H1 (cell line): ENCODE measurements around the gene IFNK. TPM values are rescaled to one million over a fixed set of nuclear protein-coding genes. Genes with fewer than 3 reads are reported as not detected.

Experiments used
- CTCF ChIA-PET: fragments of 300-600 bp; sonication (Branson Sonifier 250); formaldehyde crosslinking; loops from one replicate; lab custom pipeline; 2021; ENCODE audit not compliant: partially characterized antibody; lab: Charles Lee
- POLR2A ChIA-PET: fragments of 300-600 bp; sonication (Branson Sonifier 250); formaldehyde crosslinking; loops from one replicate; lab custom pipeline; 2021; ENCODE audit warnings: inconsistent platforms; ENCODE audit not compliant: partially characterized antibody; lab: Charles Lee
- DNase-seq, 2 experiments: peaks; one replicate each; pipeline versions ENCODE4 v3.0.0 to v3.0.0-alpha.2; 2010 to 2022; ENCODE audit warnings: low spot score in 2 of 2, low read depth in 1 of 2, mixed read lengths in 1 of 2
- FAIRE-seq: peaks from 2 replicates; lab custom pipeline; 2011; peaks lifted over from hg19 to GRCh38; lab: Jason Lieb, UNC
- H2AFZ ChIP-seq: 2 replicates; pipeline ENCODE4 v1.8.1; 2012; ENCODE audit warnings: low read length, inconsistent platforms
- H2AK5ac ChIP-seq: 2 replicates; pipeline ENCODE4 v1.6.1; 2013; ENCODE audit warnings: low read depth, low read length
- H2BK120ac ChIP-seq: replicated peaks from 2 replicates; pipeline ENCODE3; 2013; ENCODE audit warnings: low read depth, low read length, inconsistent platforms
- H2BK12ac ChIP-seq: 2 replicates; pipeline ENCODE4 v1.6.1; 2013; ENCODE audit warnings: low read depth, low read length
- H2BK15ac ChIP-seq: 2 replicates; pipeline ENCODE4 v1.6.1; 2013; ENCODE audit warnings: low read length
- H2BK20ac ChIP-seq: 2 replicates; pipeline ENCODE4 v1.6.1; 2013; ENCODE audit warnings: low read length
- H2BK5ac ChIP-seq: 2 replicates; pipeline ENCODE4 v1.6.1; 2013; ENCODE audit warnings: low read depth, low read length
- H3K14ac ChIP-seq: 2 replicates; pipeline ENCODE4 v1.6.1; 2013; ENCODE audit warnings: inconsistent platforms; ENCODE audit not compliant: insufficient read length
- H3K18ac ChIP-seq: 2 replicates; pipeline ENCODE4 v1.6.1; 2013; ENCODE audit warnings: low read length; ENCODE audit errors: extremely low read depth
- H3K23ac ChIP-seq: 2 replicates; pipeline ENCODE4 v1.6.1; 2013; ENCODE audit warnings: inconsistent platforms; ENCODE audit not compliant: insufficient read length
- H3K23me2 ChIP-seq: 2 replicates; pipeline ENCODE4 v1.6.1; 2013; ENCODE audit warnings: low read depth, low read length
- H3K27ac ChIP-seq: 2 replicates; pipeline ENCODE4 v1.6.1; 2011; ENCODE audit warnings: low read depth, low read length, inconsistent platforms
- H3K27me3 ChIP-seq, 4 experiments: replicated peaks in 1 of 4; 1 replicate in 1 of 4; 2 replicates in 3 of 4; pipeline versions ENCODE4 v1.6.1 to v1.8.1; 2011 to 2013; ENCODE audit warnings: low read length in 3 of 4, mild to moderate bottlenecking in 3 of 4, inconsistent platforms in 2 of 4, mixed read lengths in 2 of 4, moderate library complexity in 1 of 4; ENCODE audit not compliant: control insufficient read depth in 3 of 4, insufficient read depth in 3 of 4; ENCODE audit errors: extremely low read depth in 1 of 4
- H3K36me3 ChIP-seq, 4 experiments: 2 replicates each; pipeline versions ENCODE4 v1.6.1 to v1.8.1; 2011 to 2013; ENCODE audit warnings: mild to moderate bottlenecking in 4 of 4, low read length in 3 of 4, moderate library complexity in 2 of 4, control low read depth in 1 of 4, inconsistent platforms in 1 of 4; ENCODE audit not compliant: insufficient read depth in 4 of 4, control insufficient read depth in 2 of 4
- H3K4ac ChIP-seq: replicated peaks from 2 replicates; pipeline ENCODE3; 2013; ENCODE audit warnings: low read length, low read depth, mixed read lengths, inconsistent platforms; ENCODE audit not compliant: insufficient read length
- H3K4me1 ChIP-seq, 4 experiments: replicated peaks in 1 of 4; 1 replicate in 1 of 4; 2 replicates in 3 of 4; pipeline versions ENCODE4 v1.6.1 to v1.8.1; 2011 to 2013; ENCODE audit warnings: low read length in 3 of 4, inconsistent platforms in 2 of 4, mixed read lengths in 1 of 4; ENCODE audit not compliant: insufficient read depth in 4 of 4, control insufficient read depth in 3 of 4
- H3K4me2 ChIP-seq, 2 experiments: 2 replicates each; pipeline versions ENCODE4 v1.6.1 to v1.8.1; 2011 to 2013; ENCODE audit warnings: low read depth in 2 of 2, low read length in 2 of 2, control low read depth in 1 of 2, inconsistent platforms in 1 of 2, mild to moderate bottlenecking in 1 of 2; ENCODE audit not compliant: insufficient read depth in 1 of 2
- H3K4me3 ChIP-seq, 4 experiments: fragments of 200-600, 300-600 bp in 1 of 4; sonication (generic), shearing (Covaris generic), sonication (Bioruptor Twin) in 1 of 4; 2 replicates each; pipeline versions ENCODE4 v1.5.1 to v1.8.1; 2011 to 2016; ENCODE audit warnings: low read length in 4 of 4, low read depth in 3 of 4, control low read depth in 2 of 4, inconsistent platforms in 2 of 4, mild to moderate bottlenecking in 2 of 4, mixed read lengths in 1 of 4, moderate library complexity in 1 of 4; ENCODE audit not compliant: insufficient read depth in 2 of 4; ENCODE audit errors: extremely low read depth in 1 of 4
- H3K56ac ChIP-seq: replicated peaks from 2 replicates; pipeline ENCODE3; 2013; ENCODE audit warnings: low read depth, mild to moderate bottlenecking, mixed read lengths, low read length, inconsistent platforms; ENCODE audit not compliant: insufficient read length
- H3K79me1 ChIP-seq: 2 replicates; pipeline ENCODE4 v1.6.1; 2013; ENCODE audit warnings: low read depth, low read length, control low read depth
- H3K79me2 ChIP-seq, 2 experiments: 2 replicates each; pipeline versions ENCODE4 v1.6.1 to v1.8.1; 2012 to 2013; ENCODE audit warnings: low read length in 2 of 2, mild to moderate bottlenecking in 2 of 2, inconsistent platforms in 1 of 2; ENCODE audit not compliant: insufficient read depth in 2 of 2, control insufficient read depth in 1 of 2
- H3K9ac ChIP-seq, 4 experiments: replicated peaks in 1 of 4; 1 replicate in 1 of 4; 2 replicates in 3 of 4; pipeline versions ENCODE4 v1.6.1 to v1.8.1; 2011 to 2013; ENCODE audit warnings: low read depth in 3 of 4, low read length in 3 of 4, control low read depth in 2 of 4, mild to moderate bottlenecking in 2 of 4, moderate library complexity in 2 of 4, inconsistent platforms in 1 of 4; ENCODE audit errors: extremely low read depth in 1 of 4
- H3K9me3 ChIP-seq, 2 experiments: 2 replicates each; pipeline versions ENCODE4 v1.6.1 to v1.8.1; 2012 to 2013; ENCODE audit warnings: mild to moderate bottlenecking in 2 of 2, moderate library complexity in 2 of 2, control low read depth in 1 of 2, inconsistent platforms in 1 of 2, low read depth in 1 of 2, low read length in 1 of 2, mixed read lengths in 1 of 2; ENCODE audit not compliant: insufficient read depth in 2 of 2
- H4K20me1 ChIP-seq, 2 experiments: replicated peaks in 1 of 2; 2 replicates each; pipeline versions ENCODE3 to v1.8.1; 2011 to 2013; ENCODE audit warnings: inconsistent platforms in 2 of 2, low read length in 2 of 2, mild to moderate bottlenecking in 1 of 2; ENCODE audit not compliant: insufficient read depth in 2 of 2, control insufficient read depth in 1 of 2
- H4K5ac ChIP-seq: 2 replicates; pipeline ENCODE4 v1.6.1; 2013; ENCODE audit warnings: low read length, low read depth, mixed read lengths, inconsistent platforms; ENCODE audit not compliant: insufficient read length
- H4K8ac ChIP-seq: 2 replicates; pipeline ENCODE4 v1.8.0; 2013; ENCODE audit warnings: mild to moderate bottlenecking, moderate library complexity, low read length, inconsistent platforms; ENCODE audit not compliant: insufficient read depth; ENCODE audit errors: extremely low read depth
- H4K91ac ChIP-seq: replicated peaks from 2 replicates; pipeline ENCODE3; 2013; ENCODE audit warnings: low read length, mixed read lengths, inconsistent platforms; ENCODE audit not compliant: insufficient read length
- CTBP2 ChIP-seq: IDR thresholded peaks from 2 replicates; pipeline ENCODE4 v1.7.0; 2011; ENCODE audit warnings: borderline replicate concordance, mild to moderate bottlenecking, moderate library complexity, mixed read lengths, low read length; ENCODE audit not compliant: insufficient read depth, insufficient read length
- HDAC2 ChIP-seq, 2 experiments: fragments of 300-600 bp in 1 of 2; sonication (generic) in 1 of 2; IDR thresholded peaks; 2 replicates each; pipeline ENCODE4 v1.6.1; 2011 to 2012; ENCODE audit warnings: low read depth in 2 of 2, low read length in 2 of 2, mild to moderate bottlenecking in 2 of 2, moderate library complexity in 2 of 2, borderline replicate concordance in 1 of 2, inconsistent platforms in 1 of 2
- JUN ChIP-seq: IDR thresholded peaks from 2 replicates; pipeline ENCODE4 v1.6.1; 2011; ENCODE audit warnings: low read depth, mild to moderate bottlenecking, improper control_type of control experiment, low read length
- KDM4A ChIP-seq: IDR thresholded peaks from one replicate; pipeline ENCODE4 v1.7.1; 2012; ENCODE audit warnings: low read depth, mild to moderate bottlenecking, moderate library complexity, low read length, inconsistent platforms; ENCODE audit not compliant: severe bottlenecking
- MAFK ChIP-seq: IDR thresholded peaks from 2 replicates; pipeline ENCODE4 v1.6.1; 2012; ENCODE audit warnings: low read depth, mild to moderate bottlenecking, improper control_type of control experiment, low read length
- PHF8 ChIP-seq: fragments of 200-600 bp; sonication (generic); conservative IDR thresholded peaks from 2 replicates; pipeline ENCODE4 v1.7.1; 2012; ENCODE audit warnings: low read depth, mild to moderate bottlenecking, inconsistent platforms, low read length, moderate library complexity
- POLR2AphosphoS5 ChIP-seq: IDR thresholded peaks from 2 replicates; pipeline ENCODE4 v1.6.1; 2011; ENCODE audit warnings: low read depth, low read length
- SAP30 ChIP-seq: fragments of 300-600 bp; sonication (generic); IDR thresholded peaks from 2 replicates; pipeline ENCODE4 v1.7.1; 2012; ENCODE audit warnings: low read length, moderate library complexity, mild to moderate bottlenecking, inconsistent platforms; ENCODE audit not compliant: insufficient read depth, insufficient replicate concordance
- SIRT6 ChIP-seq: IDR thresholded peaks from one replicate; pipeline ENCODE4 v1.7.1; 2012; ENCODE audit warnings: low read length, inconsistent platforms
- SRF ChIP-seq: IDR thresholded peaks from 2 replicates; pipeline ENCODE4 v1.6.1; 2011; ENCODE audit warnings: mild to moderate bottlenecking, low read depth, low read length, moderate library complexity
- polyA plus RNA-seq, 7 experiments: library from polyadenylated mRNA; depleted of rRNA in 3 of 7; stranded (reverse) in 5 of 7; unstranded in 2 of 7; fragments of >200 nt in 5 of 7; fragments of 200-250 nt in 2 of 7; gene quantifications; 1 replicate in 5 of 7; 2 replicates in 1 of 7; 4 replicates in 1 of 7; pipeline versions ENCODE4 v1.2.1 to v1.2.3, GENCODE V29; 2011 to 2013; ENCODE audit warnings: missing spikeins in 2 of 7, mixed read lengths in 2 of 7
- total RNA-seq: library from RNA; stranded (reverse); fragmentation: NEBNext Ultra II Directional; extraction: Animal tissue kit (Norgen Biotek cat#: 25700); gene quantifications from 2 replicates; pipeline ENCODE4 v1.2.1, GENCODE V29; 2021
- TF ChIP-seq, protein P1 (sequence below): IDR thresholded peaks from 2 replicates; pipeline ENCODE4 v1.6.1; 2012; ENCODE audit warnings: low read length, inconsistent platforms

The IFNK gene
- total and polyA plus RNA-seq, 2 of the 8 experiments (the other 6 are each of a cell fraction or from before 2014, with no cell fraction given), result not detected

DNA sequence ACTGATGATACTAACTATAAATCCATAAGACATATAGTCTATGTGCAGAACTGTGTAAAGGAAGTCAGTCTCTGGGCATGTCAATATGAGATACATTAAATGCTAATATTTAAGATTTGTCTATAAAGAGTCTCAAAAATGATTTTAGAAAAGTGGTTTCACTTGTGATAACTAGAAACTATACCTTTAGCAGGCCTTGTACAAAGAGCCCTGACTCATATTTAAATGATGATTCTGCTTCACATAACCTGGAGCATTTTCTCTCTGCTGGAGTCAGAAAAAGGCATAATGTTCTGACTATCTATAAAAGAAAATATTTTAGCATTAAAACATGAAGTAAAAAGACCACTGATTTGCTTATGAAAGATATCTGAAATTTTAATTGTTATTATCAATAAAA lies 34.2 kb downstream of the IFNK start:
- Histone ChIP-seq H3K79me2 (no peaks in the 10 kb centered on the region), H2BK15ac (no peak overlapping the region), H3K4me1 (no peaks in the 10 kb centered on the region), H3K36me3 (peaks cover 6 to 74% (median 23%) of the 10 kb centered on the region in 4 experiments; a peak in 7 of 8 replicates), H3K56ac (no peak overlapping the region), H2BK12ac (no peak overlapping the region), H2AFZ (no peak overlapping the region), H3K27me3 (no peaks in the 10 kb centered on the region), H2BK5ac (no peak overlapping the region), H3K4me3 (no peak overlapping the region), H2BK120ac (no peak overlapping the region), H3K9ac (no peak overlapping the region), H4K5ac (no peak overlapping the region), H3K27ac (no peak overlapping the region), H4K91ac (no peak overlapping the region), H3K23me2 (no peaks in the 10 kb centered on the region), H4K20me1 (no peaks in the 10 kb centered on the region)
- no peak for FAIRE-seq
- no peak for DNase-seq
- ChIA-PET POLR2A (interaction anchor here (1.7 kb wide), 1 partner anchor 15 kb away, joined by 6 read pairs; the partner anchor contains the start of gene C9orf72), CTCF (interaction anchor here (0.7 kb wide), 1 partner anchor 59 kb away, joined by 3 read pairs; no protein-coding TSS in a partner anchor)
- no peak for TF ChIP-seq KDM4A
- TF ChIP-seq MAFK, result no peak
- no peak for TF ChIP-seq POLR2AphosphoS5
- TF ChIP-seq, protein P1, sequence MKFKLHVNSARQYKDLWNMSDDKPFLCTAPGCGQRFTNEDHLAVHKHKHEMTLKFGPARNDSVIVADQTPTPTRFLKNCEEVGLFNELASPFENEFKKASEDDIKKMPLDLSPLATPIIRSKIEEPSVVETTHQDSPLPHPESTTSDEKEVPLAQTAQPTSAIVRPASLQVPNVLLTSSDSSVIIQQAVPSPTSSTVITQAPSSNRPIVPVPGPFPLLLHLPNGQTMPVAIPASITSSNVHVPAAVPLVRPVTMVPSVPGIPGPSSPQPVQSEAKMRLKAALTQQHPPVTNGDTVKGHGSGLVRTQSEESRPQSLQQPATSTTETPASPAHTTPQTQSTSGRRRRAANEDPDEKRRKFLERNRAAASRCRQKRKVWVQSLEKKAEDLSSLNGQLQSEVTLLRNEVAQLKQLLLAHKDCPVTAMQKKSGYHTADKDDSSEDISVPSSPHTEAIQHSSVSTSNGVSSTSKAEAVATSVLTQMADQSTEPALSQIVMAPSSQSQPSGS, result no peak
- TF ChIP-seq CTBP2, result no peak
- TF ChIP-seq PHF8, result no peak
- no peak for TF ChIP-seq SRF
- no peak for TF ChIP-seq HDAC2 (IDR thresholded peaks at IDR 0.05; ENCODE audit: borderline replicate concordance in 1 of 2, low read depth in 2 of 2, low read length in 2 of 2)
- TF ChIP-seq SIRT6, result no peak
- TF ChIP-seq JUN, result no peak
- TF ChIP-seq SAP30, result no peak
- TF ChIP-seq, all 59 proteins: peak for 0
- H3K79me1 ChIP-seq, result no peaks in the 10 kb centered on the region
- no peak overlapping the region for H3K14ac ChIP-seq
- H3K9me3 ChIP-seq, result no peaks in the 10 kb centered on the region
- no peak overlapping the region for H3K18ac ChIP-seq
- no peak overlapping the region for H2BK20ac ChIP-seq
- H3K4me2 ChIP-seq, result no peak overlapping the region
- H3K4ac ChIP-seq, result no peak overlapping the region
- no peak overlapping the region for H4K8ac ChIP-seq
- H2AK5ac ChIP-seq, result no peak overlapping the region
- no peak overlapping the region for H3K23ac ChIP-seq
